ENCODE measurements around the gene PCED1A.

The PCED1A gene

DNA sequence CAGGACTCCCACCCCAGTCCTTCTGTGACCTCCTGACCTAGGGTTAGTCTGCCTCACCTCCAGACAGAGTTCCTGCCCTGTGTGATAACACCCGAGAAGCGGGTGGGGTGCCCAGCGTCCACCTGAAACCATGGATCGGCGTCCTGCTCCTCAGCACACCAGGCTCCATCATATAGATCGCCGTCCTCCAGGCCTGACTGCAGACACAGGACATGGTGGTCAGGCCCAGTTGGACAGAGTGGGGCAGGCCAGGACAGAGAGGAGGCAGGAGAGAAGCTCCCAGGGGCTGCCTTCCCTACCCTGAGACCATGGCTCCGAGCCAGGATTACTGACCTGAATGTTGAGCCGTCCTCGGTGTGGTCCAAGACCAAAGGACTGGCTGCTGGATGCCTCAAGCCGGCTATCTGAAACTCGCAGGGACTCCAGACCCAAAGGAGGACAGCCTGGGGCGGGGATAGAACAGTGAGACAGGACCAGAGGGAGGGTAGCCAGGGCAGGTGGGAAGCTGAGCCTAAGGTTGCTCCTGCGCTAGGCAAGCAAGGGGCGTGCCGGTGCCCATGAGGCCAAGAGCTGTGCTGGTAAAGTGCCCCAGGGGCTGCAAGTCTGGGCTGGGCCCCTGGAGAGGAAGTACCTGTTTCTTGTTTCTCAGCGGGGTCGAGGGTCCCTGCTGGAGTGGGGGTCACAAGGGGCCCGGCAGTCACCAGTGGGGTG is 42.2 kb downstream of the PCED1A start:
- Histone ChIP-seq H3K27me3 (ENCODE audit: control insufficient read depth in 2 of 2, insufficient read depth in 2 of 2, low read length in 2 of 2) (peaks cover 18 to 36% of the 10 kb centered on the region in 2 donors), H3K27ac (ENCODE audit: low read depth in 2 of 2, low read length in 2 of 2) (no peak overlapping the region), H3K36me3 (ENCODE audit: control insufficient read depth in 2 of 2, insufficient read depth in 2 of 2, low read length in 2 of 2) (no peaks in the 10 kb centered on the region)

DNA sequence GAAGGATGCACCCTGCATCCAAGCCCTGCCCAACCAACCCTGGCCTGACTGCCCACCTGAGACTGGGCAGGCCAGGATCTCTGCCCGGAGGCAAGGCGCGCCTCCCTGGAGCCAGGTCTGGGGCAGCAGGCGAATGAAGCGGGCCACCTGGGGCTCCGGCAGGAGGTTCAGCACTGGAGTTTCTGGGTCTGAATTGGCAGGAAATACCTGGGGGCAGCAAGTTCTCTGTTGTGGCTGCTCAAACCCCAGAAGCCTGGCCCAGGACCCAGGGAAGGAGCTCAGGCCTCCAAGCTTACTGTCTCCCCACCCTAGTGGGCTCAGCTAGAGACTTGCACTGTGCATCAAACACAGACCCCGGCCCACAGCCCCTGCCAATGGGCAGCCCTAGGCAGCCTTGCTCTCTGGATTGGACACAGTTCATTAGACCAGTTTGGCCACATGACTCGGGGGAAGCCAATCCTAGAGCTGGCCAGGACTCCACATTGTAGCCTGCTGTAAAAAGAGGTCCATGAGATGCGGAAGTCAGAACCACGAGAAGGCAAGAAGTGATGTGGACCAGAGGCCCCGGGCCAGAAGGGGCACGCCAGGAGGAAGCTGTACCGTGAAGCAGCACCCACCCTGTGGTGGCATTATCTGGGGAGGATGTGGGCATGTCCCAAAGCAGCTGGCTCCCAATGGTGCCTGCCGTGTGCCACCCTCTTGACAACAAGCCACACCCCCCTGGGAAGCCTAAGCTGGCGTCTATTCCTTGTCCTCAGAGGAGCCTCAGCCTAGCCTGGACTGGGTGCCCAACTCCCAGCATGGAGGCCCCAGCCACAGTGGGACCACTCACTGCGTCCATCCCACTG is 43.1 kb downstream of the PCED1A start:
- H3K36me3 ChIP-seq (ENCODE audit: control insufficient read depth in 2 of 2, insufficient read depth in 2 of 2, low read length in 2 of 2): no peaks in the 10 kb centered on the region
- no peak overlapping the region for H3K4me3 ChIP-seq (ENCODE audit: low read length in 2 of 2)
- H3K27ac ChIP-seq (ENCODE audit: low read depth in 2 of 2, low read length in 2 of 2): no peak overlapping the region
- H3K27me3 ChIP-seq (ENCODE audit: control insufficient read depth in 2 of 2, insufficient read depth in 2 of 2, low read length in 2 of 2): peaks cover 18 to 36% of the 10 kb centered on the region in 2 donors
- no peak overlapping the region for H3K9ac ChIP-seq (ENCODE audit: low read depth in 1 of 2, low read length in 2 of 2)
- H3K4me1 ChIP-seq (ENCODE audit: control insufficient read depth in 2 of 2, insufficient read depth in 2 of 2, low read length in 2 of 2): peaks cover 0 to 5% of the 10 kb centered on the region in 2 donors
- no peaks in the 10 kb centered on the region for H3K9me3 ChIP-seq (ENCODE audit: control insufficient read depth in 2 of 2, low read length in 2 of 2)

More for the DNA sequence above, 42.2 kb downstream of the PCED1A start:
- Histone ChIP-seq H3K4me3 (ENCODE audit: low read length in 2 of 2) (no peak overlapping the region), H3K9me3 (ENCODE audit: control insufficient read depth in 2 of 2, low read length in 2 of 2) (no peaks in the 10 kb centered on the region), H3K9ac (ENCODE audit: low read depth in 1 of 2, low read length in 2 of 2) (no peak overlapping the region), H3K4me1 (ENCODE audit: control insufficient read depth in 2 of 2, insufficient read depth in 2 of 2, low read length in 2 of 2) (peaks cover 0 to 5% of the 10 kb centered on the region in 2 donors)

DNA sequence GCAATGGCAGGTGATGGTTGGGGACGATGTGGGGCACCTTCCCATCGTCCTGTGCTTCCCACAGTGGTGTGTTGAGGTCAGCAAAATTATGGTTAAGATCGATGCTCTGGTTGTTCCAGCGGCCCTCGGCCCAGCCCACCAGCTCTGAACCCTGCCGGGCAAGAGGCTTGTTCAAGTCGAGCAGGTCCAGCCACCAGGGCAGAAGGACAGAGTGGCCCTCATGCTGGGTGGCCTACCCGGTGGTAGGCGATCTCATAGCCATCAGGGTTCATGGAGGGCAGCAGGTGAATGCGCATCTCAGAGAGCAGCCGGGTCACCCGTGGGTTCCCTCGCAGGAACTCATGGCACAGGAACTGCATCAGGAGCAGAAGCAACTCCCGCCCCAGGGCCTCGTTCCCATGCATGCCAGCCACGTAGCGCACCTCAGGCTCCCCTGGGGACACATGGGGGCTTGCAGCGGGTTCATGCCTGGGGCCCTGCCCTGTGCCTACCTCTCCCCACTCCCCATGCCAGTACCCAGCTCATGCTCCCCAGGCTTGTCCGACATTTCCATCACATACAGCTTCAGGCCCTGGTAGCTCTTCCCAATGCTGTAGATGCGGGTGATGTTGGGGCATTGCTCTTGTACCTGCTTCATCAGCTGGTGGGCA is 44.3 kb downstream of the PCED1A start:
- H3K27me3 ChIP-seq (ENCODE audit: control insufficient read depth in 2 of 2, insufficient read depth in 2 of 2, low read length in 2 of 2): peaks cover 13 to 34% of the 10 kb centered on the region in 2 donors
- no peaks in the 10 kb centered on the region for H3K9me3 ChIP-seq (ENCODE audit: control insufficient read depth in 2 of 2, low read length in 2 of 2)
- H3K36me3 ChIP-seq (ENCODE audit: control insufficient read depth in 2 of 2, insufficient read depth in 2 of 2, low read length in 2 of 2): no peaks in the 10 kb centered on the region
- no peak overlapping the region for H3K4me3 ChIP-seq (ENCODE audit: low read length in 2 of 2)
- peaks cover 0 to 5% of the 10 kb centered on the region in 2 donors for H3K4me1 ChIP-seq (ENCODE audit: control insufficient read depth in 2 of 2, insufficient read depth in 2 of 2, low read length in 2 of 2)
- H3K27ac ChIP-seq (ENCODE audit: low read depth in 2 of 2, low read length in 2 of 2): no peak overlapping the region
- no peak overlapping the region for H3K9ac ChIP-seq (ENCODE audit: low read depth in 1 of 2, low read length in 2 of 2)

DNA sequence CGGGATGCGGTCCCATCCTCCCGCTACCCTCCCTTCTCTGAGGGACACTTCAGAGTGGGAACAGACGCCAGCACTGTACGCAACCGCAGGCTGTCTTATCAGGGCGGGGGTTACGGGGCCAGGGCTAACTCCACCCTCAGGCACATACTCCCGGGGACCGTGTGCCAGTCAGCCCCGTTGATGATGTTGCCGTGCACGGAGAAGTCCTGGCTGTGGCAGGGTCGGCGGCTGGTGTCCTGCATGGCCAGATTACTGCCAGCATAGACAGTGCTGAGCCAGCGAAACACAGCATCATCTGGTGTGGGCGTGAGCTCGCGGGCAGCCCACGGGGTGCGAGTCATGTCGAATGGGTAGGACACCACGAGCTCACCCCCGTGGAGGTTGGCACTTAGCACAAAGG is 45.0 kb downstream of the PCED1A start:
- Histone ChIP-seq H3K27me3 (ENCODE audit: control insufficient read depth in 2 of 2, insufficient read depth in 2 of 2, low read length in 2 of 2) (peaks cover 8 to 28% of the 10 kb centered on the region in 2 donors), H3K36me3 (ENCODE audit: control insufficient read depth in 2 of 2, insufficient read depth in 2 of 2, low read length in 2 of 2) (no peaks in the 10 kb centered on the region), H3K9ac (ENCODE audit: low read depth in 1 of 2, low read length in 2 of 2) (no peak overlapping the region), H3K4me1 (ENCODE audit: control insufficient read depth in 2 of 2, insufficient read depth in 2 of 2, low read length in 2 of 2) (peaks cover 0 to 5% of the 10 kb centered on the region in 2 donors), H3K27ac (ENCODE audit: low read depth in 2 of 2, low read length in 2 of 2) (no peak overlapping the region), H3K9me3 (ENCODE audit: control insufficient read depth in 2 of 2, low read length in 2 of 2) (no peaks in the 10 kb centered on the region), H3K4me3 (ENCODE audit: low read length in 2 of 2) (no peak overlapping the region)

DNA sequence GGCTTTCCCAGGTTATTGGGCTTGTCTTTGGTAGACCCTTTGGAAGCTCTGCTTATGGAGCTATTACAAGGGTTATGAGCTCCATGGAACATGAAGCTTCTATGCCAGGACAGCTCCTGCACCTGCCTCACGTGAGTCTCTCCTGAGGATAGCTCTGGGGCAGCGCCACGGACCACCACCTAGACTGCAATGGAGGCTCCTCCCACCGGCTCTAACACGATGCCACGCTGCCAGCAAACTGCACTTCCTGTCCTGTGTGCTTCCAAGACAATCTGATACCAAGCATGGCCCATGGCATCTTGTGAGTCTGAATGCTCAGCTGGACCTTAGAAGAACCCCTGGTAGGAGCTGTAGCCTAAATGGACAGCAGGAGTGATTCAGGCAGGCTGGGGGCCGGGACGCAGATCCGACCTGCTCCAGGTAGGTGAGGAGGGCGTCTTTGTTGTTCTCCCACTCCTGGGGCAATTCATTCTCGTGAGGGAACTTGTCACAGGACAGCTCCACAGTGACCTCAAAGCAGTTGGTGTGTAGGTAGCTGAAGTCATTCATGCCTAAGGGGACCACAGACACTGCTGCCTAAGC is 45.5 kb downstream of the PCED1A start:
- no peak overlapping the region for H3K4me3 ChIP-seq (ENCODE audit: low read length in 2 of 2)
- peaks cover 6 to 24% of the 10 kb centered on the region in 2 donors for H3K27me3 ChIP-seq (ENCODE audit: control insufficient read depth in 2 of 2, insufficient read depth in 2 of 2, low read length in 2 of 2)
- peaks cover 0 to 3% of the 10 kb centered on the region in 2 donors for H3K4me1 ChIP-seq (ENCODE audit: control insufficient read depth in 2 of 2, insufficient read depth in 2 of 2, low read length in 2 of 2)
- no peaks in the 10 kb centered on the region for H3K9me3 ChIP-seq (ENCODE audit: control insufficient read depth in 2 of 2, low read length in 2 of 2)
- no peak overlapping the region for H3K27ac ChIP-seq (ENCODE audit: low read depth in 2 of 2, low read length in 2 of 2)
- H3K36me3 ChIP-seq (ENCODE audit: control insufficient read depth in 2 of 2, insufficient read depth in 2 of 2, low read length in 2 of 2): no peaks in the 10 kb centered on the region
- H3K9ac ChIP-seq (ENCODE audit: low read depth in 1 of 2, low read length in 2 of 2): no peak overlapping the region

DNA sequence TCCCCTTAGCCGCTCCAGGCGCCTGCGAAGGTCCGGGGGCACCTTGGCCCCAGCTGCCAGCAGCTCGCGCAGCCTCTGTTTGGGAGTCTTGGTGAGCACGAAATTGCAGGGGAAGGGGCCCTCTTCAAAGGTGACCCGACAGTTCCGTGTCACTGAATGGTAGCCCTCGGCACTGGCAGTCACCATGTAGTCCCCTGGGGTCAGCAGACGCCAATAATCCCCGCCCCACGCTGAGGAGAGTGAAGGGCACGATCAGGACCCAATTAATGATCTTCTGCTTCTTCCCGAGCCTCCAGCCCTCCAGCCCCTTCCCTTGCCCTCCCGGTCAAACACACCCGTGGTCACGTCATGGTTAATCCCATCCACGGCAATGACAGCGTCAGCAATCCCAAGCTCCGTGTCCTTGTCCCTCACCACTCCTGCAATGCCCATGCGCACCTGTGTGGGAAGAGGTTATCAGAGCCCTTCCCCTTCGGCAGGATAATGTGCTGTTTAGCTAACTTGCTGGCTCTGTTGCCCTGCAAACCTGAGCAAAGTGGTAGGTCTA is 46.2 kb downstream of the PCED1A start:
- peaks cover 4 to 17% of the 10 kb centered on the region in 2 donors for H3K27me3 ChIP-seq (ENCODE audit: control insufficient read depth in 2 of 2, insufficient read depth in 2 of 2, low read length in 2 of 2)
- no peaks in the 10 kb centered on the region for H3K9me3 ChIP-seq (ENCODE audit: control insufficient read depth in 2 of 2, low read length in 2 of 2)
- H3K9ac ChIP-seq (ENCODE audit: low read depth in 1 of 2, low read length in 2 of 2): no peak overlapping the region
- no peak overlapping the region for H3K4me3 ChIP-seq (ENCODE audit: low read length in 2 of 2)
- H3K36me3 ChIP-seq (ENCODE audit: control insufficient read depth in 2 of 2, insufficient read depth in 2 of 2, low read length in 2 of 2): no peaks in the 10 kb centered on the region
- no peaks in the 10 kb centered on the region for H3K4me1 ChIP-seq (ENCODE audit: control insufficient read depth in 2 of 2, insufficient read depth in 2 of 2, low read length in 2 of 2)
- H3K27ac ChIP-seq (ENCODE audit: low read depth in 2 of 2, low read length in 2 of 2): no peak overlapping the region

DNA sequence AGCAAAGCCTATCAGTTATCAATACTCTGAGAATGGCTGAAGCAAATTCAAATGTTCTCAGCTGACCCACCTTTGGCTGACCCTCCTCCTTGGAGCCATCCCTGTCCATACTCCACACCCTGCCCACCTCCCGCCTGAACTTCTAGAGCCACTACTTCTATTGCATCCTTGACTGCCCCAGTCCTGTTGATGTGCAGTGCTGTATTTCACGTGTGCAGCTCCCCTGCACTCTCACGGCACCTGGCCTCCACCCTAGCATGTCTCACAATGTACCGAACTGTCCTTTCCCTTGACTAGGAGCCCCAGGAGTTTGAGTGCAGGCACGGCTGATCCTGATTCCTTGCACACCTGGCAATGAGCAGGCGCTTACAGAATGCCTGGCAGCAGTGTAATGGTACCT is 47.0 kb downstream of the PCED1A start:
- peaks cover 4 to 15% of the 10 kb centered on the region in 2 donors for H3K27me3 ChIP-seq (ENCODE audit: control insufficient read depth in 2 of 2, insufficient read depth in 2 of 2, low read length in 2 of 2)
- no peaks in the 10 kb centered on the region for H3K9me3 ChIP-seq (ENCODE audit: control insufficient read depth in 2 of 2, low read length in 2 of 2)
- no peaks in the 10 kb centered on the region for H3K4me1 ChIP-seq (ENCODE audit: control insufficient read depth in 2 of 2, insufficient read depth in 2 of 2, low read length in 2 of 2)
- no peak overlapping the region for H3K9ac ChIP-seq (ENCODE audit: low read depth in 1 of 2, low read length in 2 of 2)
- no peak overlapping the region for H3K4me3 ChIP-seq (ENCODE audit: low read length in 2 of 2)
- H3K36me3 ChIP-seq (ENCODE audit: control insufficient read depth in 2 of 2, insufficient read depth in 2 of 2, low read length in 2 of 2): no peaks in the 10 kb centered on the region
- no peak overlapping the region for H3K27ac ChIP-seq (ENCODE audit: low read depth in 2 of 2, low read length in 2 of 2)

Measured in mucosa of rectum (tissue), 2 donors.